ENCODE measurements around the gene FAM228B. TPM values are rescaled to one million over a fixed set of nuclear protein-coding genes. Genes with fewer than 3 reads are reported as not detected.

The FAM228B gene
- total RNA-seq, 1 donor from 2014 or later = 21.3 TPM

- H3K36me3 Mint-ChIP-seq (ENCODE audit: low read depth) = no peaks in the 10 kb centered on the region
- no peaks in the 10 kb centered on the region for H3K9me3 Mint-ChIP-seq
- peaks cover 13% of the 10 kb centered on the region for H3K4me1 Mint-ChIP-seq
- no peak for TF ChIP-seq CTCF (conservative IDR thresholded peaks at IDR 0.05)
- H3K4me3 Mint-ChIP-seq = no peak overlapping the region
- no peaks in the 10 kb centered on the region for H3K27me3 Mint-ChIP-seq (ENCODE audit: low read depth)
- no peak overlapping the region for H3K27ac Mint-ChIP-seq (ENCODE audit: unreplicated experiment)
- DNase-seq (ENCODE audit: low read depth, low spot score) = no peak
These were observed 56.4 kb downstream of the FAM228B start for GRCh38 chr2:24179683-24180082.

- Mint-ChIP-seq H3K9me3 (no peaks in the 10 kb centered on the region), H3K27ac (ENCODE audit: unreplicated experiment) (no peak overlapping the region), H3K36me3 (ENCODE audit: low read depth) (no peaks in the 10 kb centered on the region), H3K4me1 (peaks cover 13% of the 10 kb centered on the region), H3K27me3 (ENCODE audit: low read depth) (no peaks in the 10 kb centered on the region), H3K4me3 (no peak overlapping the region)
- no peak for DNase-seq (ENCODE audit: low read depth, low spot score)
- no peak for TF ChIP-seq CTCF (conservative IDR thresholded peaks at IDR 0.05)
These were observed 58.6 kb downstream of the FAM228B start for GRCh38 chr2:24181849-24182248.

- no peak for TF ChIP-seq CTCF (conservative IDR thresholded peaks at IDR 0.05)
- no peak for DNase-seq (ENCODE audit: low read depth, low spot score)
- peaks cover 6% of the 10 kb centered on the region for H3K36me3 Mint-ChIP-seq (ENCODE audit: low read depth)
- no peak overlapping the region for H3K4me3 Mint-ChIP-seq
- no peaks in the 10 kb centered on the region for H3K27me3 Mint-ChIP-seq (ENCODE audit: low read depth)
- H3K27ac Mint-ChIP-seq (ENCODE audit: unreplicated experiment) = no peak overlapping the region
- peaks cover 13% of the 10 kb centered on the region for H3K4me1 Mint-ChIP-seq
- peaks cover 6% of the 10 kb centered on the region for H3K9me3 Mint-ChIP-seq
These were observed 59.2 kb downstream of the FAM228B start for GRCh38 chr2:24182507-24182906.

- Mint-ChIP-seq H3K27ac (ENCODE audit: unreplicated experiment) (no peak overlapping the region), H3K4me3 (no peak overlapping the region), H3K36me3 (ENCODE audit: low read depth) (peaks cover 12% of the 10 kb centered on the region), H3K27me3 (ENCODE audit: low read depth) (no peaks in the 10 kb centered on the region), H3K9me3 (peaks cover 8% of the 10 kb centered on the region), H3K4me1 (peaks cover 13% of the 10 kb centered on the region)
- no peak for TF ChIP-seq CTCF (conservative IDR thresholded peaks at IDR 0.05)
- no peak for DNase-seq (ENCODE audit: low read depth, low spot score)
These were observed 60.2 kb downstream of the FAM228B start for GRCh38 chr2:24183366-24184069.

- Mint-ChIP-seq H3K36me3 (ENCODE audit: low read depth) (peaks cover 21% of the 10 kb centered on the region), H3K4me1 (peaks cover 17% of the 10 kb centered on the region), H3K4me3 (no peak overlapping the region), H3K27ac (ENCODE audit: unreplicated experiment) (peak overlapping the region; percentile 59), H3K9me3 (peaks cover 16% of the 10 kb centered on the region), H3K27me3 (ENCODE audit: low read depth) (no peaks in the 10 kb centered on the region)
- TF ChIP-seq CTCF (conservative IDR thresholded peaks at IDR 0.05) = no peak
- no peak for DNase-seq (ENCODE audit: low read depth, low spot score)
These were observed 66.3 kb downstream of the FAM228B start for GRCh38 chr2:24189551-24189950.

All from neural crest cell (in vitro differentiated cells).